Measurements from ENCODE around the gene RAB11FIP4.

RAB11FIP4 gene

DNA sequence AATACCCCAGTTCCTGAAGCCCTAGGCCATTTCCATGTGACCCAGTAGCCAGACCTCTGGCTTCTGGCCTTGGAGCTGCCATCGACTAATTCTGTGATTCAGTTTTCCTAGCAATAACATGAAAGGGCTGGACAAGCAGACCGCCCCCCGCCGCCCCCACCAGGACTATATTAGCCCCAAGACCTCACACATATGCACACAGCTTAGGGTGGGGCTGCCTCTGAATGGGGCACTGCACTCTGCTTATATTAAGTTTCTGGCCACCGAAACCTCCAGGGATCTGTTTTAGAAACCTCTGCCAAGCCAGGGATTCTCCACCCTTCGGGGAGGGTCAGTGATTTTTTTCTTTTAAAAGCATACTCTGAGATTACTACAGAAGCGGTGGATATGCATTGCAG lies 2.3 kb downstream of the RAB11FIP4 start:
- TF ChIP-seq, protein P1, sequence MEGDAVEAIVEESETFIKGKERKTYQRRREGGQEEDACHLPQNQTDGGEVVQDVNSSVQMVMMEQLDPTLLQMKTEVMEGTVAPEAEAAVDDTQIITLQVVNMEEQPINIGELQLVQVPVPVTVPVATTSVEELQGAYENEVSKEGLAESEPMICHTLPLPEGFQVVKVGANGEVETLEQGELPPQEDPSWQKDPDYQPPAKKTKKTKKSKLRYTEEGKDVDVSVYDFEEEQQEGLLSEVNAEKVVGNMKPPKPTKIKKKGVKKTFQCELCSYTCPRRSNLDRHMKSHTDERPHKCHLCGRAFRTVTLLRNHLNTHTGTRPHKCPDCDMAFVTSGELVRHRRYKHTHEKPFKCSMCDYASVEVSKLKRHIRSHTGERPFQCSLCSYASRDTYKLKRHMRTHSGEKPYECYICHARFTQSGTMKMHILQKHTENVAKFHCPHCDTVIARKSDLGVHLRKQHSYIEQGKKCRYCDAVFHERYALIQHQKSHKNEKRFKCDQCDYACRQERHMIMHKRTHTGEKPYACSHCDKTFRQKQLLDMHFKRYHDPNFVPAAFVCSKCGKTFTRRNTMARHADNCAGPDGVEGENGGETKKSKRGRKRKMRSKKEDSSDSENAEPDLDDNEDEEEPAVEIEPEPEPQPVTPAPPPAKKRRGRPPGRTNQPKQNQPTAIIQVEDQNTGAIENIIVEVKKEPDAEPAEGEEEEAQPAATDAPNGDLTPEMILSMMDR (IDR thresholded peaks at IDR 0.05): no peak
- no peak for TF ChIP-seq ZFX (IDR thresholded peaks at IDR 0.05; ENCODE audit: borderline replicate concordance)
- no peak overlapping the region for H3K27ac ChIP-seq

DNA sequence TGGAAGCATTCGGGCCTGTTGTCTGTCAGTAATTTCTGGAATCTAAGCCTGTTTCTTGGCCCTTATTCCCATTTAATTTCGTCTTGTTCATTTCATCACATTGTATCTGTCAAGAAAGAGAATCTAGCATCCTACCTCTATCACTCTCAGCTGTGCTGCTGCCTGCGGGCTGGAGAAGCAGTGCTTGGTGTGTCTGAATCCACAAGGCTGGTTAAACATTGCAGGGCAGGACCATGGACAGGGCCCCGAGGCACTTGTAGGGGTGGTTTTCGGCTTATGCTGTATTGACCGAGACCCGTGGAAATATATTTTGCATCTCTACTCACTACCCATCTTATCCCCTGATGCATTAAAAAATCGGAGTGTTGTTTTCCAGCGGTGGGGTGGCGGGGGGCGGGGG lies 3.1 kb downstream of the RAB11FIP4 start:
- TF ChIP-seq ZFX (IDR thresholded peaks at IDR 0.05; ENCODE audit: borderline replicate concordance): no peak
- TF ChIP-seq, protein P1 (IDR thresholded peaks at IDR 0.05): no peak
- H3K27ac ChIP-seq: no peak overlapping the region

DNA sequence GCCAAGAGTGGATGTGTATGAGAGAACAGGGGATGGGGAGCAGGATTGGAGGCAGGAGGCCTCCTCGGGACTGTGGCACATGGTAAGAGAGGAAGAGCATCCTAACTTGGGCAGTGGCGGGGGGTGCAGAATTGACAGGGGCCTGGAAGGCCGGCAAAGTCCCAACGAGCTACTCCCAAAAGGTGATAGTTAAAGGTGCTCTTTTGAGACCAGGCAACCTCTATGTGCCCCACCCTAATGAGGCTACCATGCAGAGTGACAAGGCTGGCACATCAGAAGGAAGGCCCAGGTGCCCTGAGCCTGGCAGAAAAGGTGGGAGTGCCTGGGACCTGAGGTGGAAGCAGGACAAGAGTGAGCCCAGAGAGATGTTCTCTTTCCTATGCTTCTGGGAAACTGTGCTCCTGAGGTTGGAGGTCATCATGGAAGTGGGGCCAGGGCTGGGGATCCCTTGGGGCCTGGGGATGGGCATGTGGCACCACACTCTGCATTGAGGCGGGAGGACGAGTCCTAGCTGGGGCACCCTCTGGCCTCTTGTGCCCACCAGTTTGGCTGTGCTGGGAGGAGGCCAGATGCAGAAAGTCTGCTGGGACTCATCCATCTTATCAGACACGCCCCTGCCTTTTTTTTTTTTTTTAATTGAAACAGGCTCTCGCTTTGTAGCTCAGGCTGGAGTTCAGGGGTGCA lies 5.9 kb downstream of the RAB11FIP4 start:
- H3K27ac ChIP-seq: no peak overlapping the region
- no peak for TF ChIP-seq ZFX (IDR thresholded peaks at IDR 0.05; ENCODE audit: borderline replicate concordance)
- TF ChIP-seq, protein P1 (IDR thresholded peaks at IDR 0.05): no peak

DNA sequence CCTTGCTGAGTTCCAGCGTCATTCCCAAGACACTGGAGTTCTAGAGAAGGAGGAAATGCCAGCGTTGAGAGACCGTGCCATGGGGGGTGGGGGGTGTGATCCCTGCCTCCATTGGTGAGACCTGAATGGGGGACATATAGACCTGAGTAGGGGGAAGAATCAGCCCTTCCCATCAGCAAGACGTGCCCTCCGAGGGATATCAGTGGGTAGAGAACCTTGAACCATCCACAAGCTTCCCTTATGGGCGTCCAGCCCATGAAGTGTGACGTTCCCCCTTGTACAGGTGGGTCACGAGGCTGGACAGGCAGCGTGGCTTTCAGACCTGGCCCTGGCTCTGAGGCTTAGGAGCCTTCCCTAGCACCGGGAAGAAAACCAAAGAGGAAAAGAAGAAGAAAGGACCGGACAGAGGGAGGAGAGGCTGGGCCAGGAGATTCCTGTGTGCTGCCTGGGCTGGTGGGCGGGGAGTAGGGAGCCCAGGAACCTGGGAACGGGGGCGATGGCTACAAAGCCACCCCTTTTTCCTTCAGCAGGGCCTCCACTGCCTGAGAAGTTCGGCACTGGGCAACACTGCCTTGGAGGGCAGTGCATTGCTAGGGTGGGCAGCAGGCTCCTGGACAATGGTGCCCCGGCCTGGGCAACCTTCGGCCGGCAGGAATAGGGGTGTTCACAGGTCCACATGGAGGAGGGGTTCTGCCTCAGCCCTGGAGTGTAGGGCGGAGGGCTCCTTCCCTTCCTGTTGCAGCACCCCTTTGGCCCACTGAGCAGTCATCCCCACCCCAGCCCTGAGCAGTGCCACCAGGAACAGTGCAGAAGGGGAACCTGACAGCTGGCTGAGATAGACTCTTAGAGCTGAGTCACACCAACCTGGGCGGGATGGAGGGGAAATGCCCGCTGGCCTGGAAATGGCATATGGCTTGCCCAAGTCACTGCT lies 7.2 kb downstream of the RAB11FIP4 start:
- TF ChIP-seq, protein P1 (IDR thresholded peaks at IDR 0.05): no peak
- TF ChIP-seq ZFX (IDR thresholded peaks at IDR 0.05; ENCODE audit: borderline replicate concordance): no peak
- no peak overlapping the region for H3K27ac ChIP-seq

DNA sequence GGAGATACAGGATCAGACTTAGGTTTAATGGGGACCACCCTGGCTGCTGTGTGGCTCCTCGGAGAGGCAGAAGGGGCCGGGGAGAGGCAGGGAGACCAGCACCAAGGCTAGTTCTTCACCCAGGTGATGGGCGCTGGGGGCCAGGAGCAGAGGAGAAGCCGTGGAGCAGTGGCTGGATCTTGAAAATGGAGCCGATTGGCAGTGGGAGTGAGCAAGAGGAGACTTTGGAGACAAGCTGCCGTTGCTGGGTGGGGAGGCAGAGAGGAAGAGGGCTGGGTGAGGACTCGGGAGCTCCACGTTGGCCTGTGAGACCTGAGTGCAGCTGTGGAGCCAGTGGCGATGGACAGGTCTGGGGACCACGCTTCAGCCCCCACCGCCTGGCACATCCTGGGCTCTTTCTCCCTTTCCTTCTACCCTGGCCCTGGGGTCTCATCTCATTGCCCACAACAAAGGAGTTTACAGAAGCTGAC lies 9.0 kb downstream of the RAB11FIP4 start:
- H3K27ac ChIP-seq: no peak overlapping the region
- TF ChIP-seq, protein P1 (IDR thresholded peaks at IDR 0.05): no peak
- TF ChIP-seq ZFX (IDR thresholded peaks at IDR 0.05; ENCODE audit: borderline replicate concordance): no peak

DNA sequence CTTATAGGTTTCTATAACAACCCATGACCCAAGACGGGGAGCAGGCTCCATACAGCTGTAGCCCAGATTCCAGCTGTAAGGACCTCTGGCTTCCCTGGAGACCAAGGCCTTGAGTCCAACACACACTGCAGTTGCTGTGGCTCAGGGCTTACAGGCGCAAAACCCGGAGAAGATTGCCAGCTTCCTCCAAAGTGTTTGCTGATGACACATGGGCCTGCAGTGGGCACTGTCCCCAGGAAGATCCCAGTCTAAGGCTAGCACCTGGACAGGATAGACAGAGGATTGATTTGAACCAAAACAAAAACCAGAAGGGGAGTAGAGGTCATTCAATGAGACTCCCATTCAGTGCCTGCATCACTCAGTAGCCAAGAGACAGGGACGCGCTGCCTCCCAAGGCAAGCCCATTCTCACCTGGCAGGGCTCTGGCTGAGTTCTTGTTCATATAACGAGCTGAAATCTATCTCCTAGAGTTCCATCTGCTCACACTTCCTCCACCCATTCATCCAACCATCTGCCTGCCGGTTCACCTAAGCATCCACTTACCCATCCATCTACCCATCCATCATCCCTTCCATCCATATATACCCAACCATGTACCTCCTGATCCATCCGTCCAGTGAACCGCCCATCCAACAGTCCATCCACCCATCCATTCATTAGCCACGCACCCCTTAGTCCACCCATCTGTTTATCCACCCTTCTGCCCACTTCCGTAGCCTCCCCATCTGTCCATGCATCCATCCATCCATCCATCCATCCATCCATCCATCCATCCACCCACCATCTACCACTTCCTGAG lies 10.2 kb downstream of the RAB11FIP4 start:
- TF ChIP-seq ZFX (IDR thresholded peaks at IDR 0.05; ENCODE audit: borderline replicate concordance): no peak
- TF ChIP-seq, protein P1 (IDR thresholded peaks at IDR 0.05): no peak
- no peak overlapping the region for H3K27ac ChIP-seq

Data from 22Rv1 (cell line).